Erythroblast (primary cell): ENCODE measurements around the gene SRGAP2C.
"Not testable (repeated sequence)": the region's sequence is repeated elsewhere in the genome, so short reads cannot be mapped to it uniquely, and the experiment has no call there.

Experiments
- GATA1 ChIP-seq: IDR thresholded peaks from 2 replicates; pipeline ENCODE4 v1.6.1; 2011; ENCODE audit warnings: low read depth, mild to moderate bottlenecking, control low read depth, low read length, moderate library complexity
- POLR2A ChIP-seq: IDR thresholded peaks from 2 replicates; pipeline ENCODE4 v1.6.1; 2011; ENCODE audit warnings: mild to moderate bottlenecking, low read length

- not testable (repeated sequence) for TF ChIP-seq POLR2A, GATA1
Observed at GRCh38 chr1:121337958-121338357, 153.2 kb downstream of the SRGAP2C start.
